Astrocyte of the spinal cord (primary cell): ENCODE results near the gene RRP12.
A peak's percentile ranks its signal among the peaks of the same experiment; 100 is the strongest.

Experiments used
- DNase-seq: peaks from one replicate; pipeline ENCODE4 v3.0.0; 2011; ENCODE audit warnings: low read depth, low spot score
- H3K4me3 ChIP-seq: 2 replicates; pipeline ENCODE4 v1.5.1; 2011; ENCODE audit warnings: low read depth, mild to moderate bottlenecking, low read length, moderate library complexity
- CTCF ChIP-seq: IDR thresholded peaks from 2 replicates; pipeline ENCODE4 v1.5.1; 2012; ENCODE audit warnings: low read depth, mild to moderate bottlenecking, low read length, inconsistent platforms
- in situ Hi-C: cut with HindIII; loops from 2 replicates; pipeline ENCODE4 v1.10.0; 2017; ENCODE audit warnings: low sequenced_read_pairs

Gene RRP12

GRCh38 chr10:97333351-97333600, 67.9 kb downstream of the RRP12 start:
- TF ChIP-seq CTCF, result peak; percentile 18
- H3K4me3 ChIP-seq, result peak overlapping the region; percentile 62
- in situ Hi-C loops, result no loop called here
- DNase-seq, result peak; percentile 54

GRCh38 chr10:97332591-97333350, 68.4 kb downstream of the RRP12 start:
- peak; percentile 52 for TF ChIP-seq CTCF
- peak; percentile 83 for DNase-seq
- in situ Hi-C loops, result no loop called here
- peak overlapping the region; percentile 62 for H3K4me3 ChIP-seq

GRCh38 chr10:97331153-97331703, 69.9 kb downstream of the RRP12 start:
- TF ChIP-seq CTCF, result no peak
- no peak for DNase-seq
- in situ Hi-C loops, result no loop called here
- H3K4me3 ChIP-seq, result no peak overlapping the region

GRCh38 chr10:97329766-97330165, 71.4 kb downstream of the RRP12 start:
- no peak for DNase-seq
- no peak for TF ChIP-seq CTCF
- no peak overlapping the region for H3K4me3 ChIP-seq
- in situ Hi-C loops, result no loop called here

GRCh38 chr10:97328646-97329453, 72.3 kb downstream of the RRP12 start:
- no peak for TF ChIP-seq CTCF
- in situ Hi-C loops, result no loop called here
- no peak for DNase-seq
- no peak overlapping the region for H3K4me3 ChIP-seq

GRCh38 chr10:97327348-97328294, 73.5 kb downstream of the RRP12 start:
- no peak overlapping the region for H3K4me3 ChIP-seq
- TF ChIP-seq CTCF, result no peak
- no peak for DNase-seq
- in situ Hi-C loops, result no loop called here
